ENCODE results near the gene MECR. TPM values are rescaled to one million over a fixed set of nuclear protein-coding genes. Genes with fewer than 3 reads are reported as not detected.

MECR gene
- total and polyA plus RNA-seq, 10 of the 15 experiments (the other 5 are each of a cell fraction or from before 2014, with no cell fraction given), result 7.6 to 66.3 (median 38.7) TPM

GRCh38 chr1:29197590-29197924 lies 33.2 kb downstream of the MECR start:
- Histone ChIP-seq H3K27ac (ENCODE audit: control insufficient read depth, insufficient read depth) (no peak overlapping the region), H3K36me3 (ENCODE audit: control insufficient read depth in 2 of 2, insufficient read depth in 2 of 2, low read length in 1 of 2) (peaks cover 5 to 18% of the 10 kb centered on the region in 2 experiments), H2AFZ (ENCODE audit: control insufficient read depth, low read depth, low read length) (no peak overlapping the region), H3K4me3 (no peak overlapping the region), H4K20me1 (ENCODE audit: control insufficient read depth, insufficient read depth) (no peaks in the 10 kb centered on the region), H3K79me2 (ENCODE audit: control insufficient read depth, insufficient read depth, low read length) (no peaks in the 10 kb centered on the region), H3K27me3 (replicated peaks in 1 of 2; ENCODE audit: control insufficient read depth in 2 of 2, insufficient read depth in 2 of 2, low read length in 1 of 2) (no peaks in the 10 kb centered on the region), H3K4me1 (ENCODE audit: control insufficient read depth, insufficient read depth, low read length) (peaks cover 2% of the 10 kb centered on the region; the same call in 1 of the 2 replicates), H3K4me2 (ENCODE audit: control insufficient read depth, insufficient read depth) (no peak overlapping the region), H3K9me3 (replicated peaks; ENCODE audit: control insufficient read depth, insufficient read depth, low read length) (no peaks in the 10 kb centered on the region), H3K9ac (ENCODE audit: control insufficient read depth, insufficient read depth, low read length) (no peak overlapping the region)
- BruUV-seq (replicated peaks), result no TSS peak
- in situ Hi-C loops (cut with MboI), result loop anchor here (5.0 kb wide), 2 partner anchors 315 to 415 kb away; no protein-coding TSS in a partner anchor
- FAIRE-seq (peak; percentile 38), ATAC-seq (peak; percentile 97), DNase-seq (ENCODE audit: low read depth, low spot score) (no peak)
- CTCF ChIA-PET, result interaction anchor here (0.7 to 5.2 kb wide), 22 partner anchors 10 to 788 kb away, joined by 3 to 44 read pairs (median 4); partner anchors contain the start of gene SRSF4
- SMC1A ChIA-PET (ENCODE audit: uncharacterized antibody, unreplicated experiment), result interaction anchor here (0.7 to 8.3 kb wide), 11 partner anchors 10 to 413 kb away, joined by 3 to 127 read pairs (median 4); partner anchors contain the start of gene SRSF4
- TF ChIP-seq CTCF (IDR thresholded peaks at IDR 0.05 in 2 of 3, conservative IDR thresholded peaks at IDR 0.05 in 1 of 3; ENCODE audit: control insufficient read depth in 2 of 3, extremely low read depth in 1 of 3, insufficient read depth in 1 of 3, low read depth in 3 of 3, low read length in 3 of 3), result peak; percentile 32 to 55 (median 47); a peak in 5 of 6 replicates
- no peak for TF ChIP-seq TCF3 (IDR thresholded peaks at IDR 0.05; ENCODE audit: borderline replicate concordance, insufficient read depth, low read depth, low read length)
- TF ChIP-seq, protein P1, sequence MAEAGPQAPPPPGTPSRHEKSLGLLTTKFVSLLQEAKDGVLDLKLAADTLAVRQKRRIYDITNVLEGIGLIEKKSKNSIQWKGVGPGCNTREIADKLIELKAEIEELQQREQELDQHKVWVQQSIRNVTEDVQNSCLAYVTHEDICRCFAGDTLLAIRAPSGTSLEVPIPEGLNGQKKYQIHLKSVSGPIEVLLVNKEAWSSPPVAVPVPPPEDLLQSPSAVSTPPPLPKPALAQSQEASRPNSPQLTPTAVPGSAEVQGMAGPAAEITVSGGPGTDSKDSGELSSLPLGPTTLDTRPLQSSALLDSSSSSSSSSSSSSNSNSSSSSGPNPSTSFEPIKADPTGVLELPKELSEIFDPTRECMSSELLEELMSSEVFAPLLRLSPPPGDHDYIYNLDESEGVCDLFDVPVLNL (IDR thresholded peaks at IDR 0.05; ENCODE audit: low read depth, low read length), result no peak
- peak; percentile 41 for TF ChIP-seq RAD21 (IDR thresholded peaks at IDR 0.05; ENCODE audit: insufficient read depth, low read depth, low read length)
- no peak for TF ChIP-seq PML (IDR thresholded peaks at IDR 0.05; ENCODE audit: low read length)
- TF ChIP-seq IKZF2 (IDR thresholded peaks at IDR 0.05), result no peak
- TF ChIP-seq SMC3 (IDR thresholded peaks at IDR 0.05; ENCODE audit: borderline replicate concordance, low read length), result peak; percentile 37; the same call in 1 of the 2 replicates
- 100% methylated on average over 2 of the region's 2 CpGs for WGBS (ENCODE audit: insufficient coverage, insufficient replicate concordance, low lambda C conversion rate, missing lambda C conversion rate)
- RAD21 ChIA-PET (ENCODE audit: unreplicated experiment), result interaction anchor here (0.5 to 2.0 kb wide), 10 partner anchors 8 to 320 kb away, joined by 3 to 15 read pairs (median 6); partner anchors contain the start of gene SRSF4
- POLR2A ChIA-PET, result interaction anchor here (0.5 to 1.8 kb wide), 3 partner anchors 16 to 414 kb away, joined by 3 to 10 read pairs (median 3); partner anchors contain the start of gene SRSF4
- intact Hi-C loops (cut with micrococcal nuclease; ENCODE audit: unreplicated experiment), result no loop called here
